Neuronal stem cell (in vitro differentiated cells): ENCODE measurements around the gene ZFP92. TPM values are rescaled to one million over a fixed set of nuclear protein-coding genes. Genes with fewer than 3 reads are reported as not detected.

Source experiments
- DNase-seq: peaks from one replicate; pipeline ENCODE4 v3.0.0-alpha.2; 2013; ENCODE audit warnings: low spot score
- H2AFZ ChIP-seq: one replicate; pipeline ENCODE4 v1.6.1; 2013; ENCODE audit warnings: mild to moderate bottlenecking, low read length, inconsistent platforms
- H2AK5ac ChIP-seq: 2 replicates; pipeline ENCODE4 v1.6.1; 2013; ENCODE audit warnings: low read depth, mild to moderate bottlenecking, inconsistent platforms, low read length, moderate library complexity, mixed read lengths
- H2BK120ac ChIP-seq: 2 replicates; pipeline ENCODE4 v1.6.1; 2013; ENCODE audit warnings: low read depth, mild to moderate bottlenecking, inconsistent platforms, low read length, moderate library complexity, mixed read lengths
- H2BK12ac ChIP-seq: one replicate; pipeline ENCODE4 v1.6.1; 2013; ENCODE audit warnings: low read length, inconsistent platforms
- H2BK15ac ChIP-seq: 2 replicates; pipeline ENCODE4 v1.6.1; 2013; ENCODE audit warnings: mild to moderate bottlenecking, low read length, inconsistent platforms, mixed read lengths
- H2BK5ac ChIP-seq: one replicate; pipeline ENCODE4 v1.6.1; 2013; ENCODE audit warnings: inconsistent platforms, mild to moderate bottlenecking, low read length, moderate library complexity
- H3K14ac ChIP-seq: one replicate; pipeline ENCODE4 v1.6.1; 2013; ENCODE audit warnings: low read length, inconsistent platforms
- H3K18ac ChIP-seq: 2 replicates; pipeline ENCODE4 v1.6.1; 2013; ENCODE audit warnings: low read length, inconsistent platforms
- H3K23ac ChIP-seq: 2 replicates; pipeline ENCODE4 v1.6.1; 2013; ENCODE audit warnings: low read depth, mild to moderate bottlenecking, mixed read lengths, low read length, inconsistent platforms; ENCODE audit not compliant: poor library complexity
- H3K27ac ChIP-seq: replicated peaks from 3 replicates; pipeline ENCODE4 v1.5.1; 2013; ENCODE audit warnings: low read length, inconsistent platforms
- H3K27me3 ChIP-seq, 3 experiments: 2 replicates each; pipeline ENCODE4 v1.6.1; 2013; ENCODE audit warnings: low read length in 3 of 3, mild to moderate bottlenecking in 2 of 3, inconsistent platforms in 1 of 3, low read depth in 1 of 3, mixed read lengths in 1 of 3, moderate library complexity in 1 of 3; ENCODE audit not compliant: control insufficient read depth in 3 of 3, insufficient read depth in 3 of 3
- H3K36me3 ChIP-seq, 2 donors: replicated peaks in 1 of 2; 2 replicates each; pipeline ENCODE4 v1.6.1; 2013; ENCODE audit warnings: low read length in 2 of 2; ENCODE audit not compliant: control insufficient read depth in 2 of 2, insufficient read depth in 2 of 2
- H3K4ac ChIP-seq: 2 replicates; pipeline ENCODE4 v1.6.1; 2013; ENCODE audit warnings: inconsistent platforms, mild to moderate bottlenecking, low read length, moderate library complexity
- H3K4me1 ChIP-seq, 2 donors: 1 replicate in 1 of 2; 2 replicates in 1 of 2; pipeline ENCODE4 v1.6.1; 2013; ENCODE audit warnings: low read length in 2 of 2, low read depth in 1 of 2; ENCODE audit not compliant: control insufficient read depth in 2 of 2, insufficient read depth in 1 of 2
- H3K4me2 ChIP-seq: one replicate; pipeline ENCODE4 v1.6.1; 2013; ENCODE audit warnings: mild to moderate bottlenecking, low read length, inconsistent platforms; ENCODE audit not compliant: insufficient read depth, poor library complexity, severe bottlenecking
- H3K4me3 ChIP-seq, 2 donors: 2 replicates each; pipeline ENCODE4 v1.5.1; 2013; ENCODE audit warnings: low read length in 2 of 2, mild to moderate bottlenecking in 2 of 2, inconsistent platforms in 1 of 2, moderate library complexity in 1 of 2
- H3K79me1 ChIP-seq: one replicate; pipeline ENCODE4 v1.6.1; 2013; ENCODE audit warnings: low read depth, mild to moderate bottlenecking, inconsistent platforms, low read length, moderate library complexity
- H3K9ac ChIP-seq: one replicate; pipeline ENCODE4 v1.6.1; 2013; ENCODE audit warnings: mild to moderate bottlenecking, low read depth, low read length, inconsistent platforms; ENCODE audit not compliant: poor library complexity
- H3K9me3 ChIP-seq, 2 donors: replicated peaks in 1 of 2; 2 replicates each; pipeline versions ENCODE3 to v1.6.1; 2013; ENCODE audit warnings: low read length in 2 of 2, mild to moderate bottlenecking in 2 of 2, inconsistent platforms in 1 of 2, low read depth in 1 of 2, mixed read lengths in 1 of 2, moderate library complexity in 1 of 2; ENCODE audit not compliant: control insufficient read depth in 2 of 2, insufficient read depth in 1 of 2
- H4K8ac ChIP-seq: one replicate; pipeline ENCODE4 v1.6.1; 2013; ENCODE audit warnings: low read depth, mild to moderate bottlenecking, inconsistent platforms, low read length, moderate library complexity
- H4K91ac ChIP-seq: one replicate; pipeline ENCODE4 v1.6.1; 2013; ENCODE audit warnings: low read length, low read depth, mild to moderate bottlenecking, inconsistent platforms; ENCODE audit not compliant: poor library complexity
- WGBS, 2 donors: extraction: QIAGEN DNeasy Blood & Tissue Kit; methylation state at CpG; one replicate each; pipeline ENCODE4 v1.1.7; 2013; ENCODE audit warnings: missing lambda C conversion rate in 2 of 2, mixed read lengths in 1 of 2; ENCODE audit not compliant: insufficient read length in 2 of 2, insufficient replicate concordance in 1 of 2; ENCODE audit errors: extremely low coverage in 2 of 2; 5-methylcytosine and 5-hydroxymethylcytosine counted together
- small RNA-seq: library from polyadenylated mRNA; stranded (forward); fragments of <200 nt; extraction: miRNeasy Mini kit (QIAGEN cat#:217004); gene quantifications from one replicate; pipeline ENCODE3, GENCODE V24; 2013; ENCODE audit not compliant: insufficient read depth

Gene ZFP92

DNA sequence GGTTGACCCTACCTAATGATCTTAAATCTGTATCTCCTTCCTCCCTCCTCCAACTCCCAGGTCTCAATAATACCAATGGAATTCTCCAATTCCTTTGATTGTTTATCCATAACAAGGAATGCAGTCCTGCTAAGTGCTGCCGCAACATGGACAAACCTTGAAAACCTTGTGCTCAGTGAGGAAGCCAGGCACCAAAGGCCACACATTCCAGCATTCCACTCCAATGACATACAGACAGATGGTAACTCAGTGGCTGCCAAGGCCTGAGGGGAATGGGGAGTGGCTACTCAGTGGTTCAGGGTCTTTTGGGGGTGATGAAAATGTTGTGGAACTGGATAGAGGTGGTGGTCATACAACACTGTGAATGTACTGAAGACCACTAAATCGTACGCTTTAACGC, 48.7 kb downstream of the ZFP92 start:
- H3K18ac ChIP-seq = no peak overlapping the region
- H4K8ac ChIP-seq = no peak overlapping the region
- no peaks in the 10 kb centered on the region for H3K9me3 ChIP-seq
- H3K27me3 ChIP-seq = peaks cover 0 to 10% (median 0%) of the 10 kb centered on the region in 3 experiments
- no peak overlapping the region for H2AK5ac ChIP-seq
- no CpG with 5 or more reads among the region's 4 CpGs for WGBS, 2 donors
- no peak overlapping the region for H3K4ac ChIP-seq
- no peak overlapping the region for H3K4me3 ChIP-seq
- H3K36me3 ChIP-seq = peaks cover 0 to 15% of the 10 kb centered on the region in 2 donors
- no peak overlapping the region for H3K9ac ChIP-seq
- no peak overlapping the region for H3K27ac ChIP-seq
- no peak overlapping the region for H2BK15ac ChIP-seq
- no peak overlapping the region for H2AFZ ChIP-seq
- H2BK5ac ChIP-seq = no peak overlapping the region
- no peak overlapping the region for H3K23ac ChIP-seq
- no peak overlapping the region for H3K14ac ChIP-seq
- peaks cover 2% of the 10 kb centered on the region for H3K79me1 ChIP-seq
- H4K91ac ChIP-seq = no peak overlapping the region
- no peak overlapping the region for H2BK12ac ChIP-seq
- DNase-seq = no peak
- H2BK120ac ChIP-seq = no peak overlapping the region
- no peak overlapping the region for H3K4me2 ChIP-seq
- no peaks in the 10 kb centered on the region for H3K4me1 ChIP-seq

DNA sequence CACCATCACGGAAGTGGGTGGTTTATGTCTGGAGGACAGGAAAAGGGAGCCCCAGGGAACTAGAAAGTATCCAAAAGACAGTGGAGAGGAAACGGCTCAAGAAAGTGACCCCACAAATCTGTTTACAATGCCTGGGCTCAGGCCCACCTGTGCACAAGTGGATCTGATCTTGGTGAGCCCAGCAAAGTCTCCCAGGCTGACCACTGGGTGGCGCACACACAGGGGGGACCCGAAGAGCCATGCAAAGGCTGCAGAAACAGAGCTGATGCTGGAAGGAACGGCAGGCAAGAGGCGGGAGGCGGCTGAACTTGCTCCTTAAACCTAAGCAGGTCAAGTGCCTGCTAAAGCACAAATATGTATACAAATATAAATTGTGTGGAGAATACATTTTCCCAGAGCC, 49.6 kb downstream of the ZFP92 start:
- H3K4ac ChIP-seq = no peak overlapping the region
- peaks cover 0 to 10% (median 0%) of the 10 kb centered on the region in 3 experiments for H3K27me3 ChIP-seq
- peaks cover 2% of the 10 kb centered on the region for H3K79me1 ChIP-seq
- peaks cover 0 to 13% of the 10 kb centered on the region in 2 donors for H3K36me3 ChIP-seq
- H3K14ac ChIP-seq = no peak overlapping the region
- no peak overlapping the region for H3K18ac ChIP-seq
- no peak overlapping the region for H3K9ac ChIP-seq
- H4K8ac ChIP-seq = no peak overlapping the region
- no peak overlapping the region for H2BK12ac ChIP-seq
- no peaks in the 10 kb centered on the region for H3K4me1 ChIP-seq
- no peak overlapping the region for H3K23ac ChIP-seq
- H4K91ac ChIP-seq = no peak overlapping the region
- H3K4me3 ChIP-seq = no peak overlapping the region
- no peak overlapping the region for H3K27ac ChIP-seq
- no peak overlapping the region for H2BK15ac ChIP-seq
- H2BK120ac ChIP-seq = no peak overlapping the region
- DNase-seq = no peak
- WGBS, 2 donors = no CpG with 5 or more reads among the region's 7 CpGs
- no peak overlapping the region for H3K4me2 ChIP-seq
- H2AFZ ChIP-seq = no peak overlapping the region
- no peaks in the 10 kb centered on the region for H3K9me3 ChIP-seq
- H2AK5ac ChIP-seq = no peak overlapping the region
- H2BK5ac ChIP-seq = no peak overlapping the region

Small RNAs within 50 kb of the gene (small RNA-seq; reads per million reads assigned to genes)
- not detected for gene RN7SL667P
